HEK293T (cell line): ENCODE results near the gene CTAG1A.

Source experiments
- ARNT ChIP-seq: fragments of 450-650 bp; IDR thresholded peaks from 2 replicates; pipeline ENCODE4 v1.6.1; 2017; ENCODE audit warnings: mild to moderate bottlenecking
- BHLHE40 ChIP-seq: fragments of 450-650 bp; IDR thresholded peaks from 2 replicates; pipeline ENCODE4 v1.6.1; 2016; ENCODE audit warnings: mild to moderate bottlenecking, moderate library complexity, borderline replicate concordance
- CTBP1 ChIP-seq: fragments of 450-650 bp; IDR thresholded peaks from 2 replicates; pipeline ENCODE4 v1.6.1; 2016; ENCODE audit warnings: borderline replicate concordance
- ELF4 ChIP-seq: fragments of 450-650 bp; IDR thresholded peaks from 2 replicates; pipeline ENCODE4 v1.6.1; 2017; ENCODE audit warnings: antibody characterized with exemption
- FOXA1 ChIP-seq: fragments of 450-650 bp; IDR thresholded peaks from 2 replicates; pipeline ENCODE4 v1.6.1; 2016; ENCODE audit warnings: mild to moderate bottlenecking
- FOXK2 ChIP-seq: fragments of 450-650 bp; IDR thresholded peaks from 2 replicates; pipeline ENCODE4 v1.6.1; 2016; ENCODE audit warnings: mild to moderate bottlenecking
- FOXM1 ChIP-seq: fragments of 450-650 bp; IDR thresholded peaks from 2 replicates; pipeline ENCODE4 v1.6.1; 2017; ENCODE audit warnings: mild to moderate bottlenecking, borderline replicate concordance
- HDGF ChIP-seq: fragments of 450-650 bp; IDR thresholded peaks from 2 replicates; pipeline ENCODE4 v1.6.1; 2017; ENCODE audit warnings: antibody characterized with exemption, borderline replicate concordance
- NFRKB ChIP-seq: fragments of 450-650 bp; IDR thresholded peaks from 2 replicates; pipeline ENCODE4 v1.6.1; 2016; ENCODE audit warnings: mild to moderate bottlenecking, moderate library complexity
- PKNOX1 ChIP-seq: fragments of 450-650 bp; IDR thresholded peaks from 2 replicates; pipeline ENCODE4 v1.6.1; 2016
- SP1 ChIP-seq: fragments of 450-650 bp; IDR thresholded peaks from 2 replicates; pipeline ENCODE4 v1.6.1; 2017
- SUZ12 ChIP-seq: fragments of 450-650 bp; IDR thresholded peaks from 2 replicates; pipeline ENCODE4 v1.6.1; 2016; ENCODE audit warnings: mild to moderate bottlenecking
- TARDBP ChIP-seq: fragments of 450-650 bp; IDR thresholded peaks from 2 replicates; pipeline ENCODE4 v1.6.1; 2016
- ZNF384 ChIP-seq: fragments of 450-650 bp; IDR thresholded peaks from 2 replicates; pipeline ENCODE4 v1.6.1; 2016

GRCh38 chrX:154547245-154548027 lies 37.5 kb upstream of the CTAG1A start, which contains the start of gene IKBKG:
- TF ChIP-seq SP1 (no peak), BHLHE40 (no peak), FOXM1 (no peak), ARNT (no peak), FOXK2 (no peak), ELF4 (peak; percentile 93), CTBP1 (no peak), TARDBP (no peak), PKNOX1 (no peak), NFRKB (no peak), ZNF384 (no peak), HDGF (no peak), FOXA1 (no peak), SUZ12 (no peak)
